ENCODE measurements around the gene TBC1D10A.

Gene TBC1D10A

GRCh38 chr22:30285176-30285845, 41.4 kb downstream of the TBC1D10A start:
- no peak for DNase-seq

GRCh38 chr22:30284666-30285065, 42.1 kb downstream of the TBC1D10A start:
- no peak for DNase-seq

DNA sequence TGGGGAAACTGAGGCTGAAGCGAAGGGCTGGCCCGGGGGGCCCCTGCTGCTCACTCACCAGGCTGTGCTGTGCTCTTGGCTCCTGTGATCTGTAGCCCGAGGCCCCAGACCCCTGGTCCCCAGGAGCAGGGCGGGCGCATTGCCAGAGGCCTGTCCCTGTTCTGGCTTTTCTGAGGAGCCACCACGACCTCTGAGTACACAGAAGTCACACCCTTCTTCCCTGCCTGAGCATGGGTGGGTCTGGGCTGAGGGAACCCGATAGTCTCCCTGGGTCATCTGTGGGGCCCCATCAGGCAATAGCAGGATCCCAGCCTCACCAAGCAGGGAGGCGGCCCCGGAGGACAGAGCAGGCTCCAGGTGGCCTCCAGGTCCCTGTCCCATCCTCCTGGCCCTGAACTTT, 42.6 kb downstream of the TBC1D10A start:
- no peak for DNase-seq

DNA sequence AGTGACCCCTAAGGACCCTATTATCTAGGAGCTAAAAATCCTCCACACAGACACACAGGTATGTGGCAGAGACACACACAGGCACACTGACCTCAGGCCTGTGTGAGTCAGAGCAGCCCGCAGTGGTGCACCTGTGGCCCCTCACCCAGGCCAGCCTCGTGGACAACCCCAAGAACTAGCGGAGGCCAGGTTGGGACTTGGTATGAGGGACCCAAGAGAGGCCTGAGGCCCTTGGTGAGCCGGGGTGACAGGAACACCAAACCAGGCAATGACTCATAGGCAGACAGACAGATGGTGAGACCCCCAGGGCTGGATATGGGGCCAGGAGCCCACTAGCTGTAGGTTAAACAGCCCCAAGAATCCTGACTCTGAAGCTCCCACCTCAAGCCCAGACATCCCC, 43.4 kb downstream of the TBC1D10A start:
- DNase-seq, result no peak

DNA sequence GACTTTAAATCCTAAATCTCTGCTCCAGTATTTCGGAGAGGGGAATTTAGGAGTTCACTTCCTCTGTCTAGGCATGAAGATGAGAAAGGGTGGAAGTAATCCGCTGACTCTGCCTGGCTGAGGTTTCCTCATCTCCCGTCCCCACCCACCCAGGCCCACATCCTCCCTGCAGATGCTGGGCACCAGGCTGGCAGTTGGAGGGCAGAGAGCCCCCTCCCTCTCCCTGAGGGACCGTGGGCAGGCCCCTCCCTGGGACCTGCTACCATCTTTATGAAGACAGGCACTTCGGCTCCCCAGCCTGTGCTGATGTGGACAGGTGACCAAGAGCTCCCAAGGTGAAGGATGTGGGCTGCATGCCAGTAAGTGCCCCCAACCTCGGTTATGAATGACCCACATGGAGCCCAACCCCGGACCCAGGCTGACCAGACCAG, 44.1 kb downstream of the TBC1D10A start:
- DNase-seq, result no peak

GRCh38 chr22:30280505-30280904, 46.2 kb downstream of the TBC1D10A start:
- no peak for DNase-seq

- no peak for DNase-seq
Observed at GRCh38 chr22:30279932-30280331, 46.8 kb downstream of the TBC1D10A start.

GRCh38 chr22:30279046-30279788, 47.5 kb downstream of the TBC1D10A start:
- no peak for DNase-seq

GRCh38 chr22:30277547-30278344, 49.0 kb downstream of the TBC1D10A start:
- DNase-seq, result no peak

DNA sequence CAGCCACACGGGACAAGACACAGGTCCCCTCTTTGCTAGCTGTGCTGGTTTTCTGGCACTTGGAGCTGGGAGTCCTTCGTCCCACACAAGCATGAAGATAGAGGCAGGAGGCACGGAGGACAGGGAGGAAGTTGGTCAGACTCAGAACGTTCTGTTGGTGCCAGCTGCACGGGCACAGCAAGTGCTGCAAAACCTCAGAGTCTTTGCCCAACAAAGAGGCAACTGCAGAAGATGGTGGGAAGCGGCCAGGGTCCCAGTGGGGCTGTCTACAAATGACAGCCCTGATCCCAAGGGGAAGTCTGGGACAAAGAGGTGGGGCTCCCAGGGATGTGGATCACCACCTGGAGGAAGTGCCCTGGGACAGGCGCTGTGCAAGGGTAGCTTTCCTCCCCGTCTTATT, 50.7 kb downstream of the TBC1D10A start:
- no peak for DNase-seq

GRCh38 chr22:30275625-30276024, 51.1 kb downstream of the TBC1D10A start:
- peak; percentile 60 for DNase-seq

GRCh38 chr22:30274437-30274812, 52.3 kb downstream of the TBC1D10A start:
- DNase-seq, result no peak

GRCh38 chr22:30273711-30274436, 52.9 kb downstream of the TBC1D10A start:
- no peak for DNase-seq

DNA sequence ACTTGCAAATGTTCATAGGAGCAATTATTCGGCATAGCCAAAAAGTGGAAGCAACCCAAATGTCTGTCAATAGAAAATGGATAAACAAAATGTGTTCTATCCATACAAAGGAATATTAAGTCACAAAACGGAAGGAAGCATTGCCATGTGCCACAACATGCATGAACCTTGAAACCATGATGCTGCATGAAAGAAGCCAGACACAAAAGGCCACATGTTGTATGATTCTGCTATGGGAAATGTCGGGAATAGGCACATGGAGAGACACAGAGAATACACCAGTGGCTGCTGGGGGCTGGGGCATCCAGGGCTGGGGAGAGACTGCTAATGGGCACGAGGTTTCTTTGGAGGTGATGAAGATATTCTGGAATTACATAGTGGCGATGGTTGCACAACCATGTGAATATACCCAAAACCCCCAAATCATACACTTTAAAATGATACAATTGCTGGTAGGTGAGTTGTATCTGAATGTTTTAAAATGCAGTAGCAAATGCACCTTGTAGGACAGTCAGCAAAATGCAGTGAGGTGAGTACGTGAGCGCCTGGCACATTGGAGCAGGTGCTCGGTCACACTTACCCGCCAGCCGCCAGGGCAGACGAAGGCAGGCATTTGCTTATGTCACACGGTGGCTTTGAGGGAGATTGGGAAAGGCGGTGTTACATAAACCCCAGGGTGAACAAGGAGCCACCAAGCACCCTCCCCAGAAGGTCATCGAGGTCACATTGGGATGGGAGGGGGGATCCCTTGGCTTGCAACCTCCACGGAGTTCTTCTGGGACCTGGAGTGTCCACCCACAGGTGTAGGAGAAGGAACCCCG, 53.8 kb downstream of the TBC1D10A start:
- no peak for DNase-seq

- peak; percentile 40 for DNase-seq
Observed at GRCh38 chr22:30270832-30271231, 55.9 kb downstream of the TBC1D10A start.

DNA sequence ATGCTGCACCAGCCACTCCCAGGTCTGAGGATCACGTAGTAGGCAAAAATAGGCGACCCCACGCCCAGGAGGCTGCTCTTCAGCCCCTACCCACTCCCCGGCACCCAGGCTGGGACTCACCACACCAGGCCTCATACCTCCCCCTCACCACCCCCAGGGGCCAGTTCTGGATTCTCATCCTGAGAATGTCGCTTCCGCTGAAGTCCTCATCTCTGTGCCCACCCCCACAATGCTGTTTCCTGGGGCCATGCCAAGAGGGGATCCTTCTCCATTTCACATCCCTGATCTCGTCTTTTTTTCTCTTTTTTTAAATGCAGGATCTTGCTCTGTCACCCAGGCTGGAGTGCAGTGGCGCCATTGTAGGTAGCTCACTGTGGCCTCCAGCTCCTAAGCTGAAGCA, 58.4 kb downstream of the TBC1D10A start:
- no peak for DNase-seq

- DNase-seq, result peak; percentile 73
Observed at GRCh38 chr22:30267382-30268302, 59.1 kb downstream of the TBC1D10A start.

- peak; percentile 85 for DNase-seq
Observed at GRCh38 chr22:30266445-30267381, 60.0 kb downstream of the TBC1D10A start, which contains the start of gene OSM. TSS of gene OSM (minus strand) at chr22:30266851. CDS start at chr22:30266799, 52 bp downstream.

GRCh38 chr22:30265823-30266444, 60.8 kb downstream of the TBC1D10A start:
- DNase-seq, result peak; percentile 89

Measured in CD4-positive, alpha-beta T cell treated with Interleukin-21 for 1 hour (primary cell).